ENCODE data around the gene GPR84.

GRCh38 chr12:54321363-54321762, 42.9 kb downstream of the GPR84 start:
- TF ChIP-seq SREBF2 (CRISPR knock-in tag; IDR thresholded peaks at IDR 0.05): no peak
- TF ChIP-seq, protein P1, sequence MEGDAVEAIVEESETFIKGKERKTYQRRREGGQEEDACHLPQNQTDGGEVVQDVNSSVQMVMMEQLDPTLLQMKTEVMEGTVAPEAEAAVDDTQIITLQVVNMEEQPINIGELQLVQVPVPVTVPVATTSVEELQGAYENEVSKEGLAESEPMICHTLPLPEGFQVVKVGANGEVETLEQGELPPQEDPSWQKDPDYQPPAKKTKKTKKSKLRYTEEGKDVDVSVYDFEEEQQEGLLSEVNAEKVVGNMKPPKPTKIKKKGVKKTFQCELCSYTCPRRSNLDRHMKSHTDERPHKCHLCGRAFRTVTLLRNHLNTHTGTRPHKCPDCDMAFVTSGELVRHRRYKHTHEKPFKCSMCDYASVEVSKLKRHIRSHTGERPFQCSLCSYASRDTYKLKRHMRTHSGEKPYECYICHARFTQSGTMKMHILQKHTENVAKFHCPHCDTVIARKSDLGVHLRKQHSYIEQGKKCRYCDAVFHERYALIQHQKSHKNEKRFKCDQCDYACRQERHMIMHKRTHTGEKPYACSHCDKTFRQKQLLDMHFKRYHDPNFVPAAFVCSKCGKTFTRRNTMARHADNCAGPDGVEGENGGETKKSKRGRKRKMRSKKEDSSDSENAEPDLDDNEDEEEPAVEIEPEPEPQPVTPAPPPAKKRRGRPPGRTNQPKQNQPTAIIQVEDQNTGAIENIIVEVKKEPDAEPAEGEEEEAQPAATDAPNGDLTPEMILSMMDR (IDR thresholded peaks at IDR 0.05 in 2 of 3, conservative IDR thresholded peaks at IDR 0.05 in 1 of 3; ENCODE audit: insufficient read depth in 2 of 3, low read depth in 1 of 3, low read length in 3 of 3): no peak
- TF ChIP-seq JUNB (CRISPR knock-in tag; conservative IDR thresholded peaks at IDR 0.05): no peak
- no peak for TF ChIP-seq MAFK (IDR thresholded peaks at IDR 0.05; ENCODE audit: low read length)
- TF ChIP-seq ATF2 (CRISPR knock-in tag; IDR thresholded peaks at IDR 0.05): no peak
- TF ChIP-seq, protein P2, sequence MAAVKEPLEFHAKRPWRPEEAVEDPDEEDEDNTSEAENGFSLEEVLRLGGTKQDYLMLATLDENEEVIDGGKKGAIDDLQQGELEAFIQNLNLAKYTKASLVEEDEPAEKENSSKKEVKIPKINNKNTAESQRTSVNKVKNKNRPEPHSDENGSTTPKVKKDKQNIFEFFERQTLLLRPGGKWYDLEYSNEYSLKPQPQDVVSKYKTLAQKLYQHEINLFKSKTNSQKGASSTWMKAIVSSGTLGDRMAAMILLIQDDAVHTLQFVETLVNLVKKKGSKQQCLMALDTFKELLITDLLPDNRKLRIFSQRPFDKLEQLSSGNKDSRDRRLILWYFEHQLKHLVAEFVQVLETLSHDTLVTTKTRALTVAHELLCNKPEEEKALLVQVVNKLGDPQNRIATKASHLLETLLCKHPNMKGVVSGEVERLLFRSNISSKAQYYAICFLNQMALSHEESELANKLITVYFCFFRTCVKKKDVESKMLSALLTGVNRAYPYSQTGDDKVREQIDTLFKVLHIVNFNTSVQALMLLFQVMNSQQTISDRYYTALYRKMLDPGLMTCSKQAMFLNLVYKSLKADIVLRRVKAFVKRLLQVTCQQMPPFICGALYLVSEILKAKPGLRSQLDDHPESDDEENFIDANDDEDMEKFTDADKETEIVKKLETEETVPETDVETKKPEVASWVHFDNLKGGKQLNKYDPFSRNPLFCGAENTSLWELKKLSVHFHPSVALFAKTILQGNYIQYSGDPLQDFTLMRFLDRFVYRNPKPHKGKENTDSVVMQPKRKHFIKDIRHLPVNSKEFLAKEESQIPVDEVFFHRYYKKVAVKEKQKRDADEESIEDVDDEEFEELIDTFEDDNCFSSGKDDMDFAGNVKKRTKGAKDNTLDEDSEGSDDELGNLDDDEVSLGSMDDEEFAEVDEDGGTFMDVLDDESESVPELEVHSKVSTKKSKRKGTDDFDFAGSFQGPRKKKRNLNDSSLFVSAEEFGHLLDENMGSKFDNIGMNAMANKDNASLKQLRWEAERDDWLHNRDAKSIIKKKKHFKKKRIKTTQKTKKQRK (IDR thresholded peaks at IDR 0.05; ENCODE audit: borderline replicate concordance, low read depth, low read length): no peak
- no peak for TF ChIP-seq POLR2AphosphoS2 (IDR thresholded peaks at IDR 0.05; ENCODE audit: low read length)
- no peak for TF ChIP-seq YY1 (IDR thresholded peaks at IDR 0.05; ENCODE audit: borderline replicate concordance in 1 of 3, control insufficient read depth in 1 of 3, extremely low read depth in 1 of 3, insufficient read depth in 3 of 3, insufficient read length in 1 of 3, insufficient replicate concordance in 2 of 3, low read depth in 1 of 3, low read length in 2 of 3)
- TF ChIP-seq ZNF316 (IDR thresholded peaks at IDR 0.05): no peak
- no peak for TF ChIP-seq CREBBP (IDR thresholded peaks at IDR 0.05; ENCODE audit: low read depth, low read length)
- no peak for TF ChIP-seq TRIM28 (IDR thresholded peaks at IDR 0.05)
- TF ChIP-seq, protein P3, sequence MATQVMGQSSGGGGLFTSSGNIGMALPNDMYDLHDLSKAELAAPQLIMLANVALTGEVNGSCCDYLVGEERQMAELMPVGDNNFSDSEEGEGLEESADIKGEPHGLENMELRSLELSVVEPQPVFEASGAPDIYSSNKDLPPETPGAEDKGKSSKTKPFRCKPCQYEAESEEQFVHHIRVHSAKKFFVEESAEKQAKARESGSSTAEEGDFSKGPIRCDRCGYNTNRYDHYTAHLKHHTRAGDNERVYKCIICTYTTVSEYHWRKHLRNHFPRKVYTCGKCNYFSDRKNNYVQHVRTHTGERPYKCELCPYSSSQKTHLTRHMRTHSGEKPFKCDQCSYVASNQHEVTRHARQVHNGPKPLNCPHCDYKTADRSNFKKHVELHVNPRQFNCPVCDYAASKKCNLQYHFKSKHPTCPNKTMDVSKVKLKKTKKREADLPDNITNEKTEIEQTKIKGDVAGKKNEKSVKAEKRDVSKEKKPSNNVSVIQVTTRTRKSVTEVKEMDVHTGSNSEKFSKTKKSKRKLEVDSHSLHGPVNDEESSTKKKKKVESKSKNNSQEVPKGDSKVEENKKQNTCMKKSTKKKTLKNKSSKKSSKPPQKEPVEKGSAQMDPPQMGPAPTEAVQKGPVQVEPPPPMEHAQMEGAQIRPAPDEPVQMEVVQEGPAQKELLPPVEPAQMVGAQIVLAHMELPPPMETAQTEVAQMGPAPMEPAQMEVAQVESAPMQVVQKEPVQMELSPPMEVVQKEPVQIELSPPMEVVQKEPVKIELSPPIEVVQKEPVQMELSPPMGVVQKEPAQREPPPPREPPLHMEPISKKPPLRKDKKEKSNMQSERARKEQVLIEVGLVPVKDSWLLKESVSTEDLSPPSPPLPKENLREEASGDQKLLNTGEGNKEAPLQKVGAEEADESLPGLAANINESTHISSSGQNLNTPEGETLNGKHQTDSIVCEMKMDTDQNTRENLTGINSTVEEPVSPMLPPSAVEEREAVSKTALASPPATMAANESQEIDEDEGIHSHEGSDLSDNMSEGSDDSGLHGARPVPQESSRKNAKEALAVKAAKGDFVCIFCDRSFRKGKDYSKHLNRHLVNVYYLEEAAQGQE (IDR thresholded peaks at IDR 0.05; ENCODE audit: borderline replicate concordance): no peak
- TF ChIP-seq, protein P3 (CRISPR knock-in tag; IDR thresholded peaks at IDR 0.05; ENCODE audit: low read depth): no peak
- no peak for TF ChIP-seq NRF1 (conservative IDR thresholded peaks at IDR 0.05 in 1 of 2, IDR thresholded peaks at IDR 0.05 in 1 of 2)
- no peak for TF ChIP-seq ESRRA (IDR thresholded peaks at IDR 0.05; ENCODE audit: borderline replicate concordance, low read depth)

Data from K562 (cell line).